Adrenal gland (tissue), 12 donors: ENCODE measurements around the gene ACTG1. TPM values are rescaled to one million over a fixed set of nuclear protein-coding genes. Genes with fewer than 3 reads are reported as not detected.

Source experiments
- DNase-seq, 7 donors: peaks; one replicate each; pipeline ENCODE4 v3.0.0-alpha.2; 2019 to 2020
- H3K27ac ChIP-seq, 5 donors: fragments of 200-600 bp; sonication (generic) in 4 of 5; 1 replicate in 3 of 5; 2 replicates in 2 of 5; pipeline versions ENCODE4 v1.5.1 to v1.8.0; 2016 to 2020; ENCODE audit warnings: mild to moderate bottlenecking in 1 of 5
- H3K27me3 ChIP-seq: fragments of 200-600 bp; 2 replicates; pipeline ENCODE4 v1.8.0; 2021
- H3K36me3 ChIP-seq, 2 donors: fragments of 200-600 bp; replicated peaks in 1 of 2; 1 replicate in 1 of 2; 2 replicates in 1 of 2; pipeline versions ENCODE4 v1.5.1 to v1.8.0; 2018 to 2022
- H3K4me1 ChIP-seq, 2 donors: fragments of 200-600 bp; replicated peaks in 1 of 2; 1 replicate in 1 of 2; 2 replicates in 1 of 2; pipeline versions ENCODE4 v1.5.1 to v1.8.0; 2018 to 2021
- H3K4me3 ChIP-seq, 4 donors: fragments of 200-600 bp; sonication (generic) in 3 of 4; one replicate each; pipeline ENCODE4 v1.5.1; 2016 to 2018
- H3K9me3 ChIP-seq, 3 donors: fragments of 200-600 bp; sonication (generic) in 1 of 3; replicated peaks in 1 of 3; 1 replicate in 2 of 3; 2 replicates in 1 of 3; pipeline versions ENCODE4 v1.5.1 to v1.8.0; 2016 to 2021
- POLR2A ChIP-seq, 2 donors: fragments of 450-650 bp; IDR thresholded peaks; one replicate each; pipeline ENCODE4 v1.6.1; 2017; ENCODE audit warnings: antibody characterized with exemption in 2 of 2, mild to moderate bottlenecking in 2 of 2, moderate library complexity in 1 of 2
- WGBS, 4 donors: extraction: QIAGEN DNeasy Blood & Tissue Kit in 2 of 4; methylation state at CpG; one replicate each; pipeline versions ENCODE4 v1.1.5 to v1.1.7; 2013 to 2017; 5-methylcytosine and 5-hydroxymethylcytosine counted together
- intact Hi-C, 2 donors: fragments of 100-400 bp; cut with DNase I; formaldehyde crosslinking; loops; one replicate each; pipeline versions ENCODE4 v1.14.1 to v1.15.0; 2022 to 2023
- polyA plus RNA-seq, 3 donors: library from polyadenylated mRNA; stranded (reverse); fragments of 200-250 nt in 2 of 3; fragments of 350-450 nt in 1 of 3; fragmentation: Illumina TruSeq in 1 of 3; extraction: RNeasy Lipid Tissue Mini Kit (QIAGEN cat#74804) in 1 of 3; gene quantifications; one replicate each; pipeline ENCODE4 v1.2.3, GENCODE V29; 2013 to 2014
- total RNA-seq, 9 donors: library from RNA; depleted of rRNA in 4 of 9; stranded (reverse); fragments of >200 nt in 4 of 9; fragments of 120-200 nt in 1 of 9; fragmentation: NEBNext Ultra II Directional in 1 of 9; extraction: Animal tissue kit (Norgen Biotek cat#: 25700) in 1 of 9; gene quantifications; one replicate each; pipeline versions ENCODE4 v1.1.0 to v1.2.4, GENCODE V29; 2013 to 2023
- TF ChIP-seq, protein P1 (sequence below), 6 experiments: fragments of 450-650 bp in 4 of 6; fragments of 200-600 bp in 2 of 6; sonication (generic) in 1 of 6; IDR thresholded peaks; 1 replicate in 5 of 6; 2 replicates in 1 of 6; pipeline versions ENCODE4 v1.5.1 to v1.8.0; 2016 to 2021; ENCODE audit warnings: antibody characterized with exemption in 6 of 6, mild to moderate bottlenecking in 2 of 6, moderate library complexity in 1 of 6
- donor health status: healthy with polysubstance abuse.
- donor health status: Bipolar disorder and iron deficiency.
- donor health status: DM: yes; HTN: yes; CAD: no.
- donor health status: DM: no; HTN: no; CAD: no.
- donor health status: DM: no; HTN: no; CAD: no.
- donor health status: DM: yes; HTN: yes; CAD: no.

Gene ACTG1
- total and polyA plus RNA-seq, 12 donors: 828 to 6,446 (median 2,144) TPM

DNA sequence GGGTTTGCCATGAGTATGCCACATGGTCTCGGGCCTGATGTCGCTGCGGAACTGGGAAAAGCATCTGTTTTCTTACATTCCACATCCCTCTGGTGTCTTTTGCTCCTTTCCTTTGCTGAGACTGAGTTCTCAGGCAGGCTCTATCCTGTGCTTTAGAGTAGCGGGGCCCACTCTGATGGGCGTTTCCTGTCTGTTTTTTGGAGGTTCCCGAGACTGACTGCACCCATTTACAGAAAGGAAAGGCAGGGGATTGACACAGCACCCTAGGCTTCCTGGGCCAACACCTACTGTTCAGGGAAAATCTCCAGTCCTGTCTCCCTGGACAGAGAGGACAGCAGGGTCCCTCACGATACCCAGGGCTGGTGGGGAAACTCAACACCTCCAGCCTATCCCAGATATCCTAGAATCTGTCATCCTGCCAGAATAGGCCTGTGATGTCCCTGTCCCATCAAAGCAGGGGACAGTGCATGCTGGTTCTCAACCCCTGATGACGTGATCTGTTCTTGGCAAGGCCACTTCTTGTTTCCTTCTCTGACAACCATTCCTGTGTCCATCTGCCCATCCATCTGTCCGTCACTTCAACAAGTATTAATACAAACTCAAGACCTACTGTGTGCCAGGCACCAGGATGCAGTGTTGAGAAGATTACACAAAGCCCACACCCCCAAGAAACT lies 42.2 kb downstream of the ACTG1 start:
- Histone ChIP-seq H3K9me3 (no peaks in the 10 kb centered on the region), H3K27ac (no peak overlapping the region), H3K36me3 (no peaks in the 10 kb centered on the region), H3K27me3 (no peaks in the 10 kb centered on the region), H3K4me1 (peaks cover 12 to 22% of the 10 kb centered on the region in 2 donors), H3K4me3 (no peak overlapping the region)
- TF ChIP-seq, protein P1, sequence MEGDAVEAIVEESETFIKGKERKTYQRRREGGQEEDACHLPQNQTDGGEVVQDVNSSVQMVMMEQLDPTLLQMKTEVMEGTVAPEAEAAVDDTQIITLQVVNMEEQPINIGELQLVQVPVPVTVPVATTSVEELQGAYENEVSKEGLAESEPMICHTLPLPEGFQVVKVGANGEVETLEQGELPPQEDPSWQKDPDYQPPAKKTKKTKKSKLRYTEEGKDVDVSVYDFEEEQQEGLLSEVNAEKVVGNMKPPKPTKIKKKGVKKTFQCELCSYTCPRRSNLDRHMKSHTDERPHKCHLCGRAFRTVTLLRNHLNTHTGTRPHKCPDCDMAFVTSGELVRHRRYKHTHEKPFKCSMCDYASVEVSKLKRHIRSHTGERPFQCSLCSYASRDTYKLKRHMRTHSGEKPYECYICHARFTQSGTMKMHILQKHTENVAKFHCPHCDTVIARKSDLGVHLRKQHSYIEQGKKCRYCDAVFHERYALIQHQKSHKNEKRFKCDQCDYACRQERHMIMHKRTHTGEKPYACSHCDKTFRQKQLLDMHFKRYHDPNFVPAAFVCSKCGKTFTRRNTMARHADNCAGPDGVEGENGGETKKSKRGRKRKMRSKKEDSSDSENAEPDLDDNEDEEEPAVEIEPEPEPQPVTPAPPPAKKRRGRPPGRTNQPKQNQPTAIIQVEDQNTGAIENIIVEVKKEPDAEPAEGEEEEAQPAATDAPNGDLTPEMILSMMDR (IDR thresholded peaks at IDR 0.05): no peak
- TF ChIP-seq POLR2A (IDR thresholded peaks at IDR 0.05): no peak
- DNase-seq: no peak
- 85 to 95% (median 91%) methylated on average over 9 of the region's 9 CpGs for WGBS, 4 donors
- intact Hi-C loops: no loop called here

DNA sequence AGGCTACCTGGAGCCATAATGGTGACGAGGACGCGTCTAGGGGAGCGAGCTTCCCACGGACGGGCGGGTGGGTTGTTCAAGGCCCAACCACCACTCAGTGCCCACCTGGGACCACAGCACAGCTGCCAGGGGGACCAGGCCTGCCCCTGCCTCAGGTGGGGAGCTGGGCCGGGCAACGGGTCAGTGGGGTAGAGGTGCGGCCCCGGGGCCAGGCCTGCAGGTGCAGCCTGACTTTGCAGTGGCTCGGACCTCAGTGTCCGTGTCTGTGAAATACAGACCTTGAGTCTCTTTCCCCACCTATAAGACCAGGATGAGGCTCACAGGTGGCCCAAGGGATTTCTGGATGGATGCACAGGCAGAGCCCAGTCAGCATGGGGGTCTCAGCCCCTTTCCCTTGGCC lies 43.3 kb downstream of the ACTG1 start:
- Histone ChIP-seq H3K27ac (no peak overlapping the region), H3K9me3 (no peaks in the 10 kb centered on the region), H3K36me3 (no peaks in the 10 kb centered on the region), H3K4me1 (peaks cover 12 to 22% of the 10 kb centered on the region in 2 donors), H3K27me3 (no peaks in the 10 kb centered on the region), H3K4me3 (no peak overlapping the region)
- 87 to 91% (median 90%) methylated on average over 7 to 13 of the region's 13 CpGs for WGBS, 4 donors
- TF ChIP-seq POLR2A (IDR thresholded peaks at IDR 0.05): no peak
- TF ChIP-seq, protein P1 (IDR thresholded peaks at IDR 0.05): no peak
- no peak for DNase-seq
- intact Hi-C loops: no loop called here

DNA sequence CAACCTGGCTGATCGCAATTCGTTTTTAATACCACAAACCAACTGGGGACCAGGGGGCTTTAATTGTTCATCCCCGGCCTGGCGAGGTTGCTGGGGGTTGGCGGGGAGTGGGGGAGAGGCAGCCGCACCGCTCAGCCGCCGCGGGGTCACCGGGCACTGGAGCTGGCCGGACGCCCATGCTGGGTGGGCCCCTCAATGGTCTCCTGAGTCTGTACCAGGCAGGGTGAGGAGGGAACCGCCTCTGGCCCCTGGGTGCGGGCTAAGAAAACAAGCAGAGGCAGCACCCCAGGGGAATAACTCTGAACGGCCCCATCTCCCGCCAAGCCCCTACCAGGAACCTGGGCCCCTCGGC lies 43.9 kb downstream of the ACTG1 start:
- Histone ChIP-seq H3K27me3 (no peaks in the 10 kb centered on the region), H3K4me1 (peaks cover 12 to 22% of the 10 kb centered on the region in 2 donors), H3K36me3 (peaks cover 0 to 1% of the 10 kb centered on the region in 2 donors), H3K9me3 (no peaks in the 10 kb centered on the region), H3K27ac (no peak overlapping the region), H3K4me3 (no peak overlapping the region)
- WGBS, 4 donors: 77 to 90% (median 83%) methylated on average over 13 to 18 of the region's 18 CpGs
- TF ChIP-seq, protein P1 (IDR thresholded peaks at IDR 0.05): no peak
- no peak for TF ChIP-seq POLR2A (IDR thresholded peaks at IDR 0.05)
- no peak for DNase-seq
- intact Hi-C loops: no loop called here

GRCh38 chr17:81468111-81468769 lies 44.4 kb downstream of the ACTG1 start:
- 82 to 87% (median 83%) methylated on average over 13 to 18 of the region's 18 CpGs for WGBS, 4 donors
- peaks cover 0 to 4% of the 10 kb centered on the region in 2 donors for H3K36me3 ChIP-seq
- H3K27ac ChIP-seq: no peak overlapping the region
- no peak for DNase-seq
- peaks cover 12 to 20% of the 10 kb centered on the region in 2 donors for H3K4me1 ChIP-seq
- no peaks in the 10 kb centered on the region for H3K27me3 ChIP-seq
- TF ChIP-seq, protein P1 (IDR thresholded peaks at IDR 0.05): no peak
- TF ChIP-seq POLR2A (IDR thresholded peaks at IDR 0.05): no peak
- intact Hi-C loops: no loop called here
- no peaks in the 10 kb centered on the region for H3K9me3 ChIP-seq
- no peak overlapping the region for H3K4me3 ChIP-seq
